ENCODE results near the gene ZDHHC1.
"Not testable (repeated sequence)": the region's sequence is repeated elsewhere in the genome, so short reads cannot be mapped to it uniquely, and the experiment has no call there.

DNA sequence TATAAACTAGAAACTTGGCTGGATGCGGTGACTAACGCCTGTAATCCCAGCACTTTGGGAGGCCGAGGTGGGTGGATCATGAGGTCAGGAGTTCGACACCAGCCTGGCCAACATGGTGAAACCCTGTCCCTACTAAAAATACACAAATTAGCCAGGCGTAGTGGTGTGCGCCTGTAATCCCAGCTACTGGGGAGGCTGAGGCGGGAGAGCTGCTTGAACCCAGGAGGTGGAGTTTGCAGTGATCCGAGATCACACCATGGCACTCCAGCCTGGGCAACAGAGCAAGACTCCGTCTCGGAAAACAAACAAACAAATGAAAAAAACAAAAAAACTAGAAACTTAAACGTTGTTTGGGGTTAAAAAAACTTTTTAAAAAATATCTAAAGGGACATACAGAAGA is 40.3 kb downstream of the ZDHHC1 start:
- TF ChIP-seq, protein P1, sequence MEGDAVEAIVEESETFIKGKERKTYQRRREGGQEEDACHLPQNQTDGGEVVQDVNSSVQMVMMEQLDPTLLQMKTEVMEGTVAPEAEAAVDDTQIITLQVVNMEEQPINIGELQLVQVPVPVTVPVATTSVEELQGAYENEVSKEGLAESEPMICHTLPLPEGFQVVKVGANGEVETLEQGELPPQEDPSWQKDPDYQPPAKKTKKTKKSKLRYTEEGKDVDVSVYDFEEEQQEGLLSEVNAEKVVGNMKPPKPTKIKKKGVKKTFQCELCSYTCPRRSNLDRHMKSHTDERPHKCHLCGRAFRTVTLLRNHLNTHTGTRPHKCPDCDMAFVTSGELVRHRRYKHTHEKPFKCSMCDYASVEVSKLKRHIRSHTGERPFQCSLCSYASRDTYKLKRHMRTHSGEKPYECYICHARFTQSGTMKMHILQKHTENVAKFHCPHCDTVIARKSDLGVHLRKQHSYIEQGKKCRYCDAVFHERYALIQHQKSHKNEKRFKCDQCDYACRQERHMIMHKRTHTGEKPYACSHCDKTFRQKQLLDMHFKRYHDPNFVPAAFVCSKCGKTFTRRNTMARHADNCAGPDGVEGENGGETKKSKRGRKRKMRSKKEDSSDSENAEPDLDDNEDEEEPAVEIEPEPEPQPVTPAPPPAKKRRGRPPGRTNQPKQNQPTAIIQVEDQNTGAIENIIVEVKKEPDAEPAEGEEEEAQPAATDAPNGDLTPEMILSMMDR (IDR thresholded peaks at IDR 0.05): not testable (repeated sequence)
- TF ChIP-seq POLR2A (IDR thresholded peaks at IDR 0.05): not testable (repeated sequence)

All from thyroid gland (tissue), 4 donors.